Lower leg skin (tissue), 4 donors: ENCODE measurements around the gene UGT1A8. TPM values are rescaled to one million over a fixed set of nuclear protein-coding genes. Genes with fewer than 3 reads are reported as not detected.

Source experiments
- DNase-seq, 2 donors: peaks; one replicate each; pipeline ENCODE4 v3.0.0-alpha.2; 2019; ENCODE audit warnings: low spot score in 2 of 2
- H3K4me3 ChIP-seq: fragments of 200-600 bp; sonication (generic); 2 replicates; pipeline ENCODE4 v1.5.1; 2017; ENCODE audit warnings: mild to moderate bottlenecking, low read depth; ENCODE audit not compliant: poor library complexity, severe bottlenecking
- CTCF ChIP-seq, 3 donors: fragments of 450-650 bp; IDR thresholded peaks; one replicate each; pipeline ENCODE4 v1.5.1; 2016; ENCODE audit warnings: antibody characterized with exemption in 3 of 3, mild to moderate bottlenecking in 3 of 3, moderate library complexity in 2 of 3
- POLR2A ChIP-seq, 2 donors: fragments of 450-650 bp; IDR thresholded peaks; one replicate each; pipeline ENCODE4 v1.6.1; 2016 to 2017; ENCODE audit warnings: antibody characterized with exemption in 2 of 2, mild to moderate bottlenecking in 1 of 2, moderate library complexity in 1 of 2
- WGBS, 2 donors: methylation state at CpG; one replicate each; pipeline ENCODE4 v1.1.5; 2018; 5-methylcytosine and 5-hydroxymethylcytosine counted together
- intact Hi-C: fragments of 100-400 bp; cut with DNase I; formaldehyde crosslinking; loops from one replicate; pipeline ENCODE4 v1.15.0; 2023; ENCODE audit warnings: low total_unique reads
- total RNA-seq, 4 donors: library from RNA; depleted of rRNA; stranded (reverse); fragments of >200 nt; gene quantifications; one replicate each; pipeline ENCODE4 v1.1.0, GENCODE V29; 2016

Gene UGT1A8
- total RNA-seq, 4 donors from 2014 or later, result not detected

DNA sequence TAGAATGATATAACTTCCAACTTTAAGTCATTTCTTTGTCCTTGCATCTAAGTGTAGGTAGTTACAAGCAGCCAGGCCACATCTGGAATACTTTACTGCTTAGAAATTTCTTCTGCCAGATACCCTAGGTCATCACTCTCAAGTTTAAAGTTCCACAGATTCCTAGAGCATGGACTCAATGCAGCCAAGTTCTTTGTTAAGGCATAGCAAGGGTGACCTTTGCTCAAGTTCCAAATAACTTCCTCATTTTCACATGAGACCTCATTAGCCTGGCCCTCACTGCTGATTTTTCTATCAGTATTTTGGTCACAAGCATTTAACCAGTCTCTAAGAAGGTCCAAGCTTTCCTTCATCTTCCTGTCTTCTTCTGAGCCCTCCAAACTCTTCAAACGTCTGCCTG, 46.5 kb downstream of the UGT1A8 start:
- H3K4me3 ChIP-seq, result no peak overlapping the region
- intact Hi-C loops, result no loop called here
- no peak for DNase-seq
- WGBS, 2 donors, result 47 to 60% methylated on average over 1 of the region's 1 CpG
- TF ChIP-seq POLR2A (IDR thresholded peaks at IDR 0.05) (no peak), CTCF (IDR thresholded peaks at IDR 0.05) (no peak)

GRCh38 chr2:233668605-233669260, 51.3 kb downstream of the UGT1A8 start:
- H3K4me3 ChIP-seq, result no peak overlapping the region
- no peak for TF ChIP-seq POLR2A (IDR thresholded peaks at IDR 0.05)
- no peak for TF ChIP-seq CTCF (IDR thresholded peaks at IDR 0.05)
- intact Hi-C loops, result no loop called here
- 76 to 79% methylated on average over 4 of the region's 4 CpGs for WGBS, 2 donors
- no peak for DNase-seq

DNA sequence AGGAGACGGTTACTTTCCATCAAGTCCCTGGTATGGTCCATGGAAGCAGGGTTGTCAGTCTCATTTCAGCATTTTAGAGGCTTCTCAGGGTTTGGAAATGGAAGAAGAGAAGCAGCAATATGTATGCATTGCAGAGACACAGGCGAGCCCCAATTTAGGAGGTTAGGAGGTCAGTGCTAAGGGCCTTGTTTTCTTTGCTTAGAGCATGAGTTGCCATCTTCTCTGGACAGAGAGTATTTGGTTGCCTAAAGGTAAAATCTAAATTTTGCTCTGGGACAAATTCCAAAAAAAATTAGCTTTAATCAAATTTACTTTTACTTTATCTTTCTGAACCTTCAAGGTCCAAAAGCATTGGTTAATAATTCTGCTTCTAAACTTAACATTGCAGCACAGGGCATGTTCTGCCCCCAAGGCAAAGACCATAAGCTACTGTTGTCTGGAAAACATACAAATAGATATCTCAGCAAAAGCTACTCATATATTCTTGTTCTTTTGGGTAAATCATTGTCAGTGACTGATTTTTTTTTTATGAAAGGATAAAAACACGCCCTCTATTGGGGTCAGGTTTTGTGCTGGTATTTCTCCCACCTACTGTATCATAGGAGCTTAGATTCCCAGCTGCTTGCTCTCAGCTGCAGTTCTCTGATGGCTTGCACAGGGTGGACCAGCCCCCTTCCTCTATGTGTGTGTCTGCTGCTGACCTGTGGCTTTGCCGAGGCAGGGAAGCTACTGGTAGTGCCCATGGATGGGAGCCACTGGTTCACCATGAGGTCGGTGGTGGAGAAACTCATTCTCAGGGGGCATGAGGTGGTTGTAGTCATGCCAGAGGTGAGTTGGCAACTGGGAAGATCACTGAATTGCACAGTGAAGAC, 54.1 kb downstream of the UGT1A8 start, which contains the start of gene UGT1A9:
Gene UGT1A9 (plus strand): TSS at position 609 of the 872 bp plus-strand sequence. CDS start 37 bp downstream, at position 646.
- no peak within 1 kb of the TSS for H3K4me3 ChIP-seq
- intact Hi-C loops, result no loop called here
- TF ChIP-seq POLR2A (IDR thresholded peaks at IDR 0.05), result no peak
- TF ChIP-seq CTCF (IDR thresholded peaks at IDR 0.05), result no peak
- WGBS, 2 donors, result 77 to 81% methylated on average over 5 of the region's 5 CpGs
- no peak for DNase-seq

- no peak for DNase-seq
- WGBS, 2 donors, result 70 to 90% methylated on average over 3 of the region's 3 CpGs
- intact Hi-C loops, result no loop called here
- H3K4me3 ChIP-seq, result no peak overlapping the region
- TF ChIP-seq CTCF (IDR thresholded peaks at IDR 0.05), result no peak
- TF ChIP-seq POLR2A (IDR thresholded peaks at IDR 0.05), result no peak
Observed at GRCh38 chr2:233672886-233673285, 55.5 kb downstream of the UGT1A8 start.

DNA sequence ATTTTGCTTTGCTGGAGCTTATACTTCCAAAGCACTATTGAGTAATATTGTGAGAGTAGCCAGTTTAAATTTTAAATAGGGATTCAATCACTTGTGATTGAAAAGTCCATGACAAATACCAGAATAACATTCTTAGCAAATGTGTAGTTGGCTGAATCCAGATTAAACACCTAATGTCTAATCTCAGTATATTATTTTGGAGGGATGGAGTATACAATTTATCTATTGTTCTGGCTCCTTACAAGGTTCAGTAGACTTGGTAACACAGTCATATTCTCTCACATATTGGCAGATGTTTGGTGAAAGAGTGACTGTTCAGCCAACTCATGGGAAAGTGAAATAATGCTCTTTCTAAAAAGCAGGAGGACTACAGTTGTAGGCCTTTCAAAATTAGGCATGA, 56.5 kb downstream of the UGT1A8 start:
- no peak for DNase-seq
- TF ChIP-seq CTCF (IDR thresholded peaks at IDR 0.05) (no peak), POLR2A (IDR thresholded peaks at IDR 0.05) (no peak)
- intact Hi-C loops, result no loop called here
- H3K4me3 ChIP-seq, result no peak overlapping the region
